NCI-H748 treated with DMSO at 0.1 percent for 48 hours (cell line): ENCODE results near the gene DNAJC18.
"Not testable (repeated sequence)": the region's sequence is repeated elsewhere in the genome, so short reads cannot be mapped to it uniquely, and the experiment has no call there.

ENCODE experiments used
- DNase-seq: peaks from one replicate; lab custom pipeline; 2025; lab: John Stamatoyannopoulos, UW

DNAJC18 gene

GRCh38 chr5:139439013-139439903 lies at the start of gene DNAJC18:
TSS of gene DNAJC18 (minus strand) at chr5:139439525. CDS start at chr5:139439445, 80 bp downstream.
- peak; percentile 89 for DNase-seq

DNA sequence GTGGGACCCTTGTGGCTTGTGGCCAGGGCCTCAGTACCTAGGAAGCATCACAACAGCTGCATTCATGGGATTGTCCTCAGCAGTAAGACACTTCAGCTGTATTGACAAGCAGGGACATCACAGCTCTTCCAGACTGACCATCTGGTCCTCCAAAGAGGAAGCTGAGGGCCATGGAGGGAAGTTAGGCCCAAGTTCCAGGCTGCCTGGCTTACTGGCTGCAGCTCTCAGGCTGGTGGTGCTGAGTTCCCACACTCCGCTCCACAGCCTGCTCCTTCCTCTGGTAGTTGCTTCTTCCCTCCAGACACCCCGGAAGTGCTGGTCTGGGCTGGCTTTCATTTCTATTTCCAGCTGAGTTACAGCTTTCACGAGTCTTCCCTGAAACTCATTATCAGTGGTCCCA lies 48.9 kb upstream of the DNAJC18 start:
- no peak for DNase-seq

GRCh38 chr5:139486201-139486600 lies 46.9 kb upstream of the DNAJC18 start:
- DNase-seq = no peak

- DNase-seq = not testable (repeated sequence)
These were observed 43.5 kb upstream of the DNAJC18 start for GRCh38 chr5:139482890-139483208.

DNA sequence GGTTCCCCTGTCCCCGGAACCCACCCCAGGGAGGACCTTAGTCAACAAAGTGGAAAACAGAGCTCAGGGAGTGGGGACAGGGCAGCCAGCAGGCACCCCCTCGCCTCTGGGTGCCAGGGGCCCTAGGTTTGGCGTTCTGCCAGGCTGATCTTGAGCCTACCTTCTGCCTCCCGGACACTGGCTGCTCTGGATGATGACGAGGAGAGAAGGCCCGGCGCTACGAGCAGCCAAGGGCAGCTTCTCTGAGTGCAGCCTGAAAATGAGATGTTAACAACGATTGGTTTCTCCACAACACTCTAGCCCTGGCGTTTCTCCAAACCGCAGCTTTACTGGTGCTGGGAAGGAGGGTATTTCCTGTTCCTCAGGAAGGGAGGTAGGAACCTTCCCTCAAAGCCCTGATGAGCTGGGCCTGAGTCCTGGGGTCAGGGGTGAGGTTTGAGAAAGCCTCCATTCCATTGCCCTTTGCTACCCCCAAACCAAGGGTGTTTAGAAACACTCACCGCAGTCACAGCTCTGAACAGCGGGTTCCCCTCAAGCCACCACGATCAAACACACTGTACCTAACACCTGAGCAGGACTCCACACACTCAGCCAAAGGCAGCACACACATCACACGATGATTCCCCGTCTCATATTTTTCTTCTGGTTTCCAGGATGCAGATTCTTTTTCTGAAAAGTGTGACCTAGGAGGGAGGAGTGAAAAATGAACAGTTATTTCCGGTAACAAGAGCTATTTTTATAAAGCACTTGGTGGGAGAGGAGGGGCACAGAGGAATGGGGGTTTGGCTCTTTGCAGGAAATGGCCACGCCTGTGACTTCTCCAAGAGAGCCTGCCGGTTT lies 42.9 kb upstream of the DNAJC18 start, which contains the start of gene STING1:
Gene STING1, minus strand, starts transcription at position 709 of the 840 bp plus-strand sequence. CDS start 1,054 bp downstream, outside the sequence.
- DNase-seq = no peak

DNA sequence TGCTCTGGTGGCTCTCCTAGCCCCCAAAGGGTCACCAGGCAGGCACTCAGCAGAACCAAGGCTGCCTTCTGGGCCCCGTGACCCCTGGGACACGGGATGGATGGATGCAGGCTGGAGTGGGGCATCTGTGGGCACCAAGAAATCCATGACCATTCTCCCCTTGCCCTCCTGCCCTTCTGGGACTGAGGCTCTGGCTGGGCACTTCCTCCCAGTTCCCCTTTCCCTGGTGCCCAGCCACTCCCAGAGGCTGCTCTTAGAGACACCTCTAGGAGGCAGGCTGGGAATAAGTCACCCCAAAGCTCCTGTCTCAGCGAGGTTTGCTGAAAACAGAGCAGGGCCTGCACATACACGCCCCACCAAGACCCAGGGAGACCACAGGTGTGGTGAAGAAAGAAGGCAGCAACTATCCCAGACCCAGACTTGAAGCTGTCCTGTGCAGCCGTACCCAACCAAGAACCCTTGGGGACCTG lies 42.3 kb upstream of the DNAJC18 start:
- DNase-seq = no peak

- no peak for DNase-seq
These were observed 41.8 kb upstream of the DNAJC18 start for GRCh38 chr5:139481122-139481533.

DNA sequence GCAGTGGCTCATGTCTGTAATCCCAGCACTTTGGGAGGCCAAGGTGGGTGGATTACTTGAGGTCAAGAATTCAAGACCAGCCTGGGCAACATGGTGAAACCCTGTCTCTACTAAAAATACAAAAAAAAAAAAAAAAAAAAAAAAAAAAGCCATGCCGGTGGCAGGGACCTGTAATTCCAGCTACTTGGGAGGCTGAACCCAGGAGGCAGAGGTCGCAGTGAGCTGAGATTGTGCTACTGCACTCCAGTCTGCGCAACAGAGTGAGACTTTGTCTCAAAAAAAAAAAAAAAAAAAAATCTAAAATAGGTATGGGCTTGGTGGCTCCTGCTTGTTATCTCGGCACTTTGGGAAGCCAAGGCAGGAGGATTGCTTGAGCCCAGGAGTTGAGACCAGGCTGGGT lies 40.4 kb upstream of the DNAJC18 start:
- DNase-seq = not testable (repeated sequence)

GRCh38 chr5:139478657-139479423 lies 39.5 kb upstream of the DNAJC18 start:
- DNase-seq = not testable (repeated sequence)

- DNase-seq = no peak
These were observed 36.7 kb upstream of the DNAJC18 start for GRCh38 chr5:139475865-139476617.

DNA sequence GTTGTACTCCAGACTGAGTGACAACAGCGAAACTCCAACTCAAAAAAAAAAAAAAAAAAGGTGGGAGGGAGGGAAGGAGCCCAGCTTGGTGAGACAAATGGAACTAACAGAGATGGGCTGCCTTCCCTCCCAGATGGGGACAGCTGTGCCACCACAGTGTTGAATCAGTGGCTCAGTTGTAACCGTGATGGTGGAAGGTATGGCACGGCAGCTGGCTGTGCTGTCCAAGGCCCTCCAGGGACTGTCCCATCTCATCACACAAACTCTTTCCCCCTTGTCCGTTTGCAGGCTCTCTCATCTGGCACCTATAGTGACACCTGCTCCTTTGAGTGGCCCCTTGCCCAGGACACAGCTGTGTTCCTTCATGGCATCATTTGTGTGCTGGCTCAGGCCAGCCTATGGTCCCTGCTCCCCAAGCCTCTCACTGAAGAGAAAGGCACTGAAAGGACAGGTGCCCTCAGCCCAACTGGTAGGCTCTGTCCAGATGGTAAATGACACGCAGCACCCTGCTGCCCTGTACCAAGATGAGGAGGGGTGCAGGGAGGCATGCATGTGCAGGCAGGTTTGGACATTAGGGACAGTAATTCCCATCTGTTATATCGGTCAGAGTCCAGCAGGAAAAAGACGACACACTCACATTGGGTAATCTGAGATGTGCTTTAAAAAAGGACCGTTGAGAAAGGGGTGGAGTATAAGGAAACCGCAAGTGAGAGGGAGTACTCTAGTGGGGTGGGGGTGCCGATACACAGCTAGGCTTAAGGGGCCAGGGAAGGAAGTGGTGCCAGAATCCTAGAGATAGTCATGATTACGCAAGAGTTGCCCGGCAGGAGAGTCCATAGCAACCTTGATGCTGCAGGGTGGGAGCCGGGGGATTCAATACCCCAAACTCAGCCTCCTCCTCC lies 35.8 kb upstream of the DNAJC18 start:
- DNase-seq = no peak

DNA sequence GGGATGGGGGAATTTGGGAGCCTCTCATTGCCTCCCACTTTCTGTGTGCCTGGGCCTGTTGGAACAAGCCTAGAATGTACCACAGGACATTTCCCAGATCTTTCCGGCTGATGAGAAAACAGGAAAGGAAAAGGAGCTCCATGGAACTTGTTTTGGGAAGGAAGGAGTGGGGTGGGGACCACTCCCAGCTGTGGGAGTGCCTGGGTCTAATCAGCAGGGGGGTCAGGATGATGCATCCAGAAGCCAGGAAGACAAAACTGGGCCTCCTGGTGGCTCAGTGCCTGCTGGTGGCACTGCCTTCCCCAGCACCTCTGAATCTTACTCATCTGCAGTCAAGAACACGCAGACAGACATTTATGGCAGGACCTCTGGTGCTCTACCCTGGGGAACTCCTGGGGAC lies 34.2 kb upstream of the DNAJC18 start:
- DNase-seq = no peak

DNA sequence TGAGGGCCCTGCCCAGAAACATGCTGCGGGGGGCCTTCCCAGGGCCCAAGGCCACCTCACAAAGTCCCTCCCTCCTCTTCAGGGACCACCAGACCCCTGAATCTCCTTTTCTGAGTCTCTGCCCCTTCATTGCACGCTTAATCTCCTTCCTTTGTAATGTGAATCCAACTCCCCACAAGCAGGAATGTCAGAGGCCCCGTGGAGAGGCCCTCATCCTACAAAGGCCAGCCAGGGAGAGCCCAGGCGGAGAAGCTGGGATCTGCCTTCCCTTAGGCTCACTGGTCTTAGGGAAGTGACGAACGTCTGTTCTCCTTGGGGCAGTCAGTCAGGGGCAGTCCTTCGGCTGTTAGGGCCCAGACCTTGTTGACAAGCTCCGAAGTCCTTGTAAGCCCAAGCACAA lies 33.8 kb upstream of the DNAJC18 start:
- DNase-seq = no peak

GRCh38 chr5:139472386-139473030 lies 33.2 kb upstream of the DNAJC18 start:
- no peak for DNase-seq

GRCh38 chr5:139470821-139471300 lies 31.5 kb upstream of the DNAJC18 start, which contains the start of gene SMIM33:
TSS of gene SMIM33 (plus strand) at chr5:139471004. CDS start at chr5:139471122, 118 bp downstream.
- DNase-seq = no peak

- DNase-seq = no peak
These were observed 29.2 kb upstream of the DNAJC18 start for GRCh38 chr5:139468421-139468931.

DNA sequence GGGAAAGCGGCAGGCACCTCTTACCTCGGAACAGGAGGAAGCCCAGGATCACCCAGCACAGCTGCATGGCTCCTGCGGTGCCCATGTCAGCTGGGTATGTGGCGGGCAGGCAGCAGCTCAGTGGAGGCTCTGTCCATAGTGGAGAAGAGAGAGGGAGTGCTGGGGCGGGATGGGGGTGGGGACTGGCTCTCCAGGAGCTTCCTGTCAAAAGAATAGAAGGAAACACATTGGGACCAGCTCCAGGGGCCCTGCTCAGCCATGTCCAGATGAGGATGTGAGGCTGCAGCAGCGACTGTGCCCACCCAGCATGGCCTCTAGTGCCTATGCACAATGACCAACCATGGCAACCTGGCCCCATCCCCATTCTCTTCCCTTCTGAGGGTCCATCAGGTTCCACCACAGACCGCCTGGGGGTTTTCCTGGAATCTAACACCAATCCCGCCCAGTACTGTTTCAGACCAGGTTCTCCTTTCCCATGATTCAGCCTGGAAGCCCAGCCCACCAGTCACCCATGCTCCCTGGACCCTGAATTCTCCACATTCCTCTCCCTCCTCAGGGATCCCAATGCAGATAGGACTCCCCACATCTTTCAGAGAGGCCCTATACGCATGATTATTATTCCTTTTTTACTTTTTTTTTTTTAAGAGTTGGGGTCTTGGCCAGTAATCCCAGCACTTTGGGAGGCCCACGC lies 23.4 kb upstream of the DNAJC18 start, which contains the start of gene ECSCR:
Gene ECSCR, minus strand, starts transcription at position 158 of the 691 bp plus-strand sequence. Its CDS starts 73 bp downstream, at position 85.
- DNase-seq = no peak

- no peak for DNase-seq
These were observed 22.4 kb upstream of the DNAJC18 start for GRCh38 chr5:139461698-139462097.
